IPS DF 4.7 (cell line): Measurements from ENCODE around the gene CDIPT.
A peak's percentile ranks its signal among the peaks of the same experiment; 100 is the strongest.
"Not testable (repeated sequence)": the region's sequence is repeated elsewhere in the genome, so short reads cannot be mapped to it uniquely, and the experiment has no call there.

Experiments
- DNase-seq: peaks from one replicate; pipeline ENCODE4 v3.0.0-alpha.2; 2013; ENCODE audit warnings: low spot score; ENCODE audit errors: extremely low read depth

Gene CDIPT

GRCh38 chr16:29896841-29897240 is 33.8 kb upstream of the CDIPT start:
- no peak for DNase-seq

DNA sequence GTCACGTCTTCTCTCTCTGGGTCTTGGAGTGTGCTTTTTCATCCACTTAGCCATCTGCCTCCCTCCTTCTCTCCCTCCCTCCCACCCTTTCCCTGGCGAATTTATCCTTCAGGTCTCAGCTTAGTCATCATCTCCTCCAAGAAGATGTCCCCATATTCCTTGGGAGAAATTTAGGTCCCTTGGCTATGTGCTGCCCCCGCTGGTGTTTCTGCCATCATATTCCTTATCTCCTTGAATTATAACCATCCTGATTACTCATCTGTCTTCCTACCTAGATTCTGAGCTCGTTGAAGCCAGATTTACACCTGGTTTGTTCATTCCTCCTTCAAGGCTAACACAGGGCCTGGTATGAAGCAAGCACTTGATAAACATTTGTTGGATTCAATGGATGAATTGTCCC is 31.3 kb upstream of the CDIPT start:
- no peak for DNase-seq

DNA sequence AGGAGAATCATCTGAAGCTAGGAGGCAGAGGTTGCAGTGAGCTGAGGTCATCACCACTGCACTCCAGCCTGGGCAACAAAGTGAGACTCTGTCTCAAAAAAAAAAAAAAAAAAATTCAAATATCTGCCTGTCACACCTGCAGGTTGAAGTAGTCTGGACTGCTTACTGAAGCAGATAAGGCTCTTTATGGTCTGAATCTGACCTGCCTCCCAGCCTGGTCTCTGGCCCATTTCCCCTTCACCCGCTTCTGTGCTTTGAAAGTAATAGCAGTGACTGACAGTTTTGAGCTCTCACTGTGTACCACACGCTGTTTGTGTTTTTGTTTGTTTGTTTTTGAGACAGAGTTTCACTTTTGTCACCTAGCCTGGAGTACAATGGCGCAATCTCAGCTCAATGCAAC is 30.5 kb upstream of the CDIPT start:
- DNase-seq, result no peak

- no peak for DNase-seq
These were observed 29.4 kb upstream of the CDIPT start for GRCh38 chr16:29892458-29892813.

GRCh38 chr16:29891525-29892457 is 28.8 kb upstream of the CDIPT start:
- no peak for DNase-seq

- DNase-seq, result not testable (repeated sequence)
These were observed 26.3 kb upstream of the CDIPT start for GRCh38 chr16:29889372-29889771.

DNA sequence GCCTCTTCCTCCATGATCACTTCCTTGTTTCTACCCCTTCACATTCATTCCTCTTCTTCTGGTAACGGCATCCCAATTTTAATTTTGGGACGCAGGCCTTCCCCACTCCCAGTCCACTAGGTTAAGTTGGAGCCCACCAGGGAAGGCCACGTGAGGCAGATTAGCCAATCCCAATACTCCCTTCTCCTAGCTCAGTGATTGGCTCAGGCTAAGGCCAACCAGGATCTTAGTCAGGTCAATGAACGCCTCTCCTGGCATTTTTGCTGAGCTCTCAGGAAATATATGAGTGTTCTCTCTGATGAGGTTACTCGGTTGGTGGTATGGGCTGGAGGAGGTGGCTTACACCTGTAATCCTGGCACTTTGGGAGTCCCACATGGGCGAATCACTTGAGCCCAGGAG is 21.0 kb upstream of the CDIPT start:
- DNase-seq, result no peak

- DNase-seq, result no peak
These were observed 18.0 kb upstream of the CDIPT start for GRCh38 chr16:29881050-29881449.

DNA sequence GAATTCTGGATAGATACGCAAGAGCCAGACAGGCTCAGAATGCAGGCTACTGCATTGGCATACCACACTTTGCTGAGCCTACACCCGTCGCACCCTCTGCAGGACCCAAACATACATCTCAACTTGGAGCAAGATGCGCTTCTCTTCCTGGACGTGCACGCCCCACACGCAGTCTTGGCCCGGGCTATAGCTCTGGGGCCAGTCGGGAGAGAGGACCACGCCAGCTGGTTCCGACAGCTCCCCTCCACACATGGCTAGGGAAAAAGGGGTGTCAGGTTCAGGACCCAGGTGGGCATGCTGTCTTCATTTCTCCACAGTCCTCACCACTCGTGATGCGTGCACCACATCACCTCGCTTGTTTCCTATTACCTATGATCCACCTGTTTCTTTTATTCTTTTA is 15.1 kb upstream of the CDIPT start:
- DNase-seq, result no peak

DNA sequence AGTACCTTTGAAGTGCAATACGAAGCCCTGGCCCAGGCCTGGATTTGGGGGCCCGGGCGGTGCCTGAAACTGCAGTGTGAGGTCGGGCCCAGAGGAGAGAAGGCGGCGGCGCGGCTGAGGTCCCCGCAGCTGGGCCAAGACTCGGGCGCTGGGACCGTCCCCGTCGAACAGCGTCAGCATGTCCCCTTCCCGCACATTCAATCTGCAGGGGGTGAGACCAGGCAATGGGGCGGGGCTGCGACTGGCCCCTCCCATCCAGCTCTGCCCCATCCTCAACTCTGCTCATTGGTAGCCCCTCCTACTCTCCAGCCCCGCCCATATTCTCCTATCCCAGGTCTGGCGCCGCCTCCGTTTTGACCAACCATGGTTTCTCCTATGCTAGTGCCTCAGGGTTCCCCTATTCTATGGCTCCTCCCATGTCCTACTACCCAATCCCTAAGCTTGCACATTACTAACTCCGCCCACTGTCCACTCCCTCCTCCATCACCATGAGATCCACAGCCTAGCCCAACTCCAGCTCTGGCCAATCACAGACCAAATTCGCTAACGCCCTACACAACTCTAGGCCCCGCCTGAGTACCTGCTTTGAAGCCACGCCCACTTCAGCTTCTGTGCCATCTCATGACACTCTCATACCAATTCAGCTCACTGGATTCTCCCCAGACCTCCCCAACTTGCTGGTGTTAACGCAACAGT is 14.4 kb upstream of the CDIPT start:
- peak; percentile 100 for DNase-seq

GRCh38 chr16:29876594-29877249 is 13.7 kb upstream of the CDIPT start:
- no peak for DNase-seq

DNA sequence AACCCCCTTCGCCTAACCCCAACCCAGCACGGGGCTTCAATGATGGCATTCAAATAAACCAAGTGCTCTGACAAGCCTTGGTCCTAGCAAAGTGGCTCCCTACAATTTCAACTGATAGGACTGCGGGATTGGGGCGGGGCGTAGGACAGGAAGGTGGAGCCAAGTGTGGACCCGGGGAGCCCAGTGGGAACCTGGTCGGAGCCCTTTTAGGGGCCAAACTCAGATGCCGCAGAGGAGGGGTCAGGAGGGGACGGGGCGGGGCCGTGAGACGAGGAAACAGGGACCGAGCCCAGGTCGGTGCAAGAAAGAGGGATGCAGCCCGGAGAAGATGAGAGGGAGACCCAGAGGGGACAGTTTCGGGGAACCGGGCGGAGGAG is 13.2 kb upstream of the CDIPT start:
- DNase-seq, result no peak

- no peak for DNase-seq
These were observed 12.2 kb upstream of the CDIPT start for GRCh38 chr16:29875206-29875605.

DNA sequence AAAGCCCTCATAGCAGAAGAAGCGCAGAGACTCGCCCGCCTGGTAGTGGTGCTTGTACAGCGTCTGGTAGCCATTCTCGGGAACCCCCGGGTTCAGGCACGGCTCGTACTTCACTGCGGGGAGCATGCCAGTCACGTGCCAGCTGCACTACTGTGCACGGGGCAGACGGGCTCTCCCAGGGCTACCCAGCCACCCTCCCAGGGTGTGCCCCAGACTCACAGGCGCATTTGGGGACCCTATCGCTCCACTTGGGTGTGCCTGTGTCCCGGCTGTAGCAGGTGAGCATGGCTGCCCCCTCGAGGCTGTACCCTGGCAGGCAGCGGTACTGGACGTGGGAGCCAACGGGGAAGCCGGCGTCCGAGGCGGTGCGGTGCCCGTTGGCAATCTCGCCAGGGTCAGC is 10.3 kb upstream of the CDIPT start:
- no peak for DNase-seq

GRCh38 chr16:29871822-29872546 is 9.0 kb upstream of the CDIPT start:
- DNase-seq, result no peak

DNA sequence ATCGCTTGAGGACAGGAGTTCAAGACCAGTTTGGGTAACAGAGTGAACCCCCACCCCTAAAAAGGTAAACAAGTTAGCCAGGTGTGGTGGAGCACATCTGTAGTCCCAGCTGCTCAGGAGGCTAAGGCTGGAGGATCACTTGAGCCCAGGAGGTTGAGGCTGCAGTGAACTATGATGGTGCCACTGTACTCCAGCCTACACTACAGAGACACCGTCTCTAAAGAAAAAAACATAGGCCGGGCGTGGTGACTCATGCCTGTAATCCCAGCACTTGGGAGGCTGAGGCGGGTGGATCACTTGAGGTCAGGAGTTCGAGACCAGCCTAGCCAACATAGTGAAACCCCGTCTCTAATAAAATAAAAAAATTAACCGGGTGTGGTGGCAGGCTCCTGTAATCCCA is 6.0 kb upstream of the CDIPT start:
- DNase-seq, result not testable (repeated sequence)

DNA sequence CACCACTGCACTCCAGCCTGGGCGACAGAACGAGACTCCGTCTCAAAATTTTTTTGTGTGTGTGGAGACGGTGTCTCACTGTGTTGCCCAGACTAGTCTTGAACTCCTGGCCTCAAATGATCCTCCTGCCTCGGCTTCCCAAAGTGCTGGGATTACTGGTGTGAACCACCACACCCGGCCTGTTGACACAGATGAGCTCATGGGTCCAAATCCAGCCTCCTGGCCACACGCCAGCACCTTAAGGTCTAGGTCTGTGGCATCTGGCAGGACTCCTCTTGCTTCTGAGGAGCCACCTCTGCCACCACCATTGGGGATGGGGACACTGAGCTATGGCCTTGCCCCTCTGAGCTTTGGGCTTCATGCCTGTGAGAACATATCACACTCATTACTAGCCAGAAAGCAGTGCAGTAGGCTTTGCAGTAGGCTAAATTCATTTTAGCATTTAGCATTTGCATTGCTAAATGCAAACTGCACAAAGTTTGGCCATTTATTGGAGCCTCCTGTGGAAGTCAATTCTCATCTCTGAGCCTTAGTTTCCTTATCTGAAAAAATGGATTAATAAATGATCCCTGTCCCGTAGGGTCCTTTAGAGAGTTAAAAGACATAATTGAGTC is 5.5 kb upstream of the CDIPT start:
- DNase-seq, result no peak

GRCh38 chr16:29864205-29864604 is 1.2 kb upstream of the CDIPT start:
- no peak for DNase-seq

GRCh38 chr16:29863669-29863984 is 601 bp upstream of the CDIPT start:
- DNase-seq, result no peak

DNA sequence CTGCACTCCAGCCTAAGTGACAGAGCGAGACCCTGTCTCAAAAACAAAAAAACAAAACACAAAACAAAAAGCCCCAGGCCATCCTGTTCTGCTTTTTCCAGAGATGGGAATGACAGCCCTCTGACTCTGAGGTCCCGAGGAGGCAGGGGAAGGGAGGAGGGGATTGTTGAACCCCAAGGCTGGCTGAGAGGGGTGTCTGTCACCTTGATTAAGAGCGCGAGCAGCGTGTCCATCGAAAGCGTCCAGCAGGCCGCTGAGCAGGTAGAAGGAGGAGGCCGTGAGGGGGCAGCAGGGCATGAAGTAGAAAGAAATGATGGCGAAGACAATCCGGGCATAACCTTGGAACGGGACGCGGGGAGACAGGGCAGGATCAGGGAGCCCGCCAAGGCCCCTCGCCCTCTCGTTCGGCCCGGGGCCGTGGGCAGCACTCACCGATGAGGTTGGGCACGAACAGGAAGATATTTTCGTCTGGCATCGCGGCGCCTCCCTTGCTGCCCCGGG is 593 bp downstream of the CDIPT start:
- DNase-seq, result no peak

GRCh38 chr16:29860218-29860617 is 2.8 kb downstream of the CDIPT start:
- no peak for DNase-seq
